H9 (cell line): ENCODE measurements around the gene NCMAP. TPM values are rescaled to one million over a fixed set of nuclear protein-coding genes. Genes with fewer than 3 reads are reported as not detected.

Source experiments
- DNase-seq: peaks from one replicate; pipeline ENCODE4 v3.0.0-alpha.2; 2017
- H2AFZ ChIP-seq: one replicate; pipeline ENCODE4 v1.6.1; 2013; ENCODE audit warnings: mild to moderate bottlenecking, low read length, control low read depth, moderate library complexity
- H2AK5ac ChIP-seq: 2 replicates; pipeline ENCODE4 v1.6.1; 2013; ENCODE audit warnings: low read length, control low read depth, mixed read lengths; ENCODE audit not compliant: insufficient read length
- H2BK120ac ChIP-seq: one replicate; pipeline ENCODE4 v1.6.1; 2013; ENCODE audit warnings: low read depth, mild to moderate bottlenecking, low read length, control low read depth, inconsistent platforms; ENCODE audit not compliant: poor library complexity, severe bottlenecking
- H2BK12ac ChIP-seq: 2 replicates; pipeline ENCODE4 v1.6.1; 2013; ENCODE audit warnings: low read length, control low read depth, mixed read lengths, low read depth; ENCODE audit not compliant: insufficient read length
- H2BK15ac ChIP-seq: 2 replicates; pipeline ENCODE4 v1.6.1; 2013; ENCODE audit warnings: low read depth, low read length, control low read depth
- H2BK20ac ChIP-seq: one replicate; pipeline ENCODE4 v1.6.1; 2013; ENCODE audit warnings: low read depth, mild to moderate bottlenecking, low read length, control low read depth, inconsistent platforms; ENCODE audit not compliant: poor library complexity, severe bottlenecking
- H2BK5ac ChIP-seq: 2 replicates; pipeline ENCODE4 v1.6.1; 2013; ENCODE audit warnings: low read length, control low read depth, mixed read lengths; ENCODE audit not compliant: insufficient read length
- H3K14ac ChIP-seq: 2 replicates; pipeline ENCODE4 v1.6.1; 2013; ENCODE audit warnings: low read length, control low read depth; ENCODE audit not compliant: insufficient read depth
- H3K18ac ChIP-seq: 2 replicates; pipeline ENCODE4 v1.6.1; 2013; ENCODE audit warnings: low read depth, mild to moderate bottlenecking, mixed read lengths, low read length, control low read depth; ENCODE audit not compliant: insufficient read length
- H3K23ac ChIP-seq: 2 replicates; pipeline ENCODE4 v1.6.1; 2013; ENCODE audit warnings: low read length, control low read depth, mixed read lengths, low read depth; ENCODE audit not compliant: insufficient read length
- H3K23me2 ChIP-seq: 2 replicates; pipeline ENCODE4 v1.6.1; 2013; ENCODE audit warnings: low read depth, mild to moderate bottlenecking, mixed read lengths, low read length, control low read depth; ENCODE audit not compliant: insufficient read length, poor library complexity, severe bottlenecking
- H3K27ac ChIP-seq: 2 replicates; pipeline ENCODE4 v1.5.1; 2013; ENCODE audit warnings: low read length, control low read depth, mixed read lengths, low read depth; ENCODE audit not compliant: insufficient read length
- H3K27me3 ChIP-seq: 2 replicates; pipeline ENCODE4 v1.6.1; 2013; ENCODE audit warnings: low read length, control low read depth, inconsistent platforms; ENCODE audit not compliant: insufficient read depth
- H3K4ac ChIP-seq: 2 replicates; pipeline ENCODE4 v1.6.1; 2013; ENCODE audit warnings: low read depth, mild to moderate bottlenecking, control low read depth, inconsistent platforms, low read length, moderate library complexity
- H3K4me1 ChIP-seq: 2 replicates; pipeline ENCODE4 v1.6.1; 2013; ENCODE audit warnings: low read length, control low read depth, inconsistent platforms; ENCODE audit not compliant: insufficient read depth
- H3K4me2 ChIP-seq: 2 replicates; pipeline ENCODE4 v1.6.1; 2013; ENCODE audit warnings: low read length, control low read depth, mixed read lengths; ENCODE audit not compliant: insufficient read length, insufficient read depth
- H3K56ac ChIP-seq: 2 replicates; pipeline ENCODE4 v1.6.1; 2013; ENCODE audit warnings: low read depth, mild to moderate bottlenecking, mixed read lengths, low read length, control low read depth; ENCODE audit not compliant: insufficient read length
- H3K79me1 ChIP-seq: 2 replicates; pipeline ENCODE4 v1.6.1; 2013; ENCODE audit warnings: low read depth, mild to moderate bottlenecking, moderate library complexity, low read length, control low read depth, inconsistent platforms; ENCODE audit not compliant: insufficient read depth, poor library complexity, severe bottlenecking
- H3K79me2 ChIP-seq: 2 replicates; pipeline ENCODE4 v1.6.1; 2013; ENCODE audit warnings: low read length, control low read depth, inconsistent platforms; ENCODE audit not compliant: insufficient read depth
- H3K9ac ChIP-seq: 2 replicates; pipeline ENCODE4 v1.6.1; 2013; ENCODE audit warnings: low read length, control low read depth, mixed read lengths; ENCODE audit not compliant: insufficient read length; ENCODE audit errors: extremely low read depth
- H3K9me3 ChIP-seq: one replicate; pipeline ENCODE4 v1.6.1; 2013; ENCODE audit warnings: low read depth, low read length, inconsistent platforms; ENCODE audit not compliant: control insufficient read depth
- H3T11ph ChIP-seq: one replicate; pipeline ENCODE4 v1.6.1; 2013; ENCODE audit warnings: mild to moderate bottlenecking, low read length, control low read depth, inconsistent platforms
- H4K20me1 ChIP-seq: one replicate; pipeline ENCODE4 v1.6.1; 2013; ENCODE audit not compliant: control insufficient read depth, insufficient read length, insufficient read depth
- H4K5ac ChIP-seq: 2 replicates; pipeline ENCODE4 v1.6.1; 2013; ENCODE audit warnings: low read depth, mild to moderate bottlenecking, mixed read lengths, low read length, control low read depth; ENCODE audit not compliant: insufficient read length
- H4K8ac ChIP-seq: replicated peaks from 2 replicates; pipeline ENCODE4 v1.6.1; 2013; ENCODE audit warnings: low read length, control low read depth, mixed read lengths, low read depth; ENCODE audit not compliant: insufficient read length
- H4K91ac ChIP-seq: 2 replicates; pipeline ENCODE4 v1.6.1; 2013; ENCODE audit warnings: low read depth, mild to moderate bottlenecking, moderate library complexity, mixed read lengths, low read length, control low read depth; ENCODE audit not compliant: insufficient read length
- H3K27ac Mint-ChIP-seq, 3 experiments: 2 replicates in 2 of 3; 3 replicates in 1 of 3; pipeline ENCODE4 v1.8.0; 2020 to 2021; ENCODE audit warnings: mixed read lengths in 3 of 3, mild to moderate bottlenecking in 1 of 3, moderate library complexity in 1 of 3
- H3K27me3 Mint-ChIP-seq: 2 replicates; pipeline ENCODE4 v1.8.0; 2021; ENCODE audit warnings: low read depth, mild to moderate bottlenecking, moderate library complexity, mixed read lengths
- H3K36me3 Mint-ChIP-seq, 3 experiments: 2 replicates in 2 of 3; 3 replicates in 1 of 3; pipeline ENCODE4 v1.8.0; 2020 to 2021; ENCODE audit warnings: low read depth in 3 of 3, mixed read lengths in 3 of 3; ENCODE audit not compliant: insufficient read depth in 1 of 3
- H3K4me1 Mint-ChIP-seq, 2 experiments: 2 replicates each; pipeline ENCODE4 v1.8.0; 2020; ENCODE audit warnings: mixed read lengths in 2 of 2
- H3K4me3 Mint-ChIP-seq, 2 experiments: 2 replicates in 1 of 2; 3 replicates in 1 of 2; pipeline ENCODE4 v1.8.0; 2020 to 2021; ENCODE audit warnings: mild to moderate bottlenecking in 2 of 2, mixed read lengths in 2 of 2, moderate library complexity in 1 of 2
- H3K9me3 Mint-ChIP-seq, 2 experiments: 2 replicates in 1 of 2; 3 replicates in 1 of 2; pipeline ENCODE4 v1.8.0; 2020; ENCODE audit warnings: mild to moderate bottlenecking in 2 of 2, mixed read lengths in 2 of 2, moderate library complexity in 1 of 2
- WGBS: extraction: QIAGEN DNeasy Blood & Tissue Kit; methylation state at CpG from one replicate; pipeline ENCODE4 v1.1.7; 2013; ENCODE audit warnings: missing lambda C conversion rate, low lambda C conversion rate, mixed read lengths; ENCODE audit not compliant: insufficient read length; ENCODE audit errors: extremely low coverage; 5-methylcytosine and 5-hydroxymethylcytosine counted together
- total RNA-seq: library from RNA; stranded (reverse); gene quantifications from 2 replicates; pipeline ENCODE4 v1.2.1, GENCODE V29; 2021
- TF ChIP-seq, protein P1 (sequence below): fragments of 200-600 bp; sonication (generic); conservative IDR thresholded peaks from 3 replicates; pipeline ENCODE4 v1.8.0; 2021; ENCODE audit warnings: antibody characterized with exemption, mild to moderate bottlenecking

The NCMAP gene
- total RNA-seq, 1 experiment from 2014 or later = 0.35 TPM

DNA sequence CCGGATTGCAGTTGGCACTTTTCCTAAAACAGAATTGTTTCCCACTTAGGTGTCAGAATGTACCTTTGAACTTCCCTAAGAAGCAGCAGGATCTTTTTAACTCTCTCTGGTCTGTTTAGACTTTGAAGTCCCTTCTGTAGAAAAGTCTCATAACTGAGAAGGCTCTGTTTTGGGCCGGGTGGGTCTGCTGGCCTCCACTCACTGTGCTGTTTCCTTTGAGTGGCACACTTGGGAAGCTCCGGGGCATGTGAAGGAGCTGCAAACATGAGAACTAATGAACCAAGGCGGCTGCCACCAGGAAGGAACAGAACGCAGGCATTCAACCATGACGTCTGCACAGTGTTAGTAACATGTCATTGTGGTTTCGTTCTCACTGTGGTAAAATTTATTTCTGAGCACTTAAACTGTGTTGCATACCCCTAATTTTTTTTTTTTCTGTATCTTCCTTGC lies 19.5 kb upstream of the NCMAP start:
- peaks cover 23 to 33% of the 10 kb centered on the region in 2 experiments for H3K4me1 Mint-ChIP-seq
- Histone ChIP-seq H3K27me3 (no peaks in the 10 kb centered on the region), H3K56ac (no peak overlapping the region), H2AFZ (no peak overlapping the region), H4K8ac (no peak overlapping the region), H3K14ac (no peak overlapping the region), H3K79me2 (no peaks in the 10 kb centered on the region), H3T11ph (no peak overlapping the region), H2BK5ac (no peak overlapping the region), H2AK5ac (no peak overlapping the region), H3K18ac (no peak overlapping the region), H2BK15ac (no peak overlapping the region), H4K91ac (no peak overlapping the region), H3K79me1 (no peaks in the 10 kb centered on the region), H3K9me3 (no peaks in the 10 kb centered on the region), H4K5ac (no peak overlapping the region), H2BK12ac (no peak overlapping the region), H3K23ac (no peak overlapping the region), H2BK120ac (no peak overlapping the region), H3K4ac (no peak overlapping the region), H3K27ac (no peak overlapping the region), H3K9ac (no peak overlapping the region), H2BK20ac (no peak overlapping the region), H4K20me1 (no peaks in the 10 kb centered on the region), H3K4me2 (no peak overlapping the region), H3K4me1 (no peaks in the 10 kb centered on the region; the same call in 1 of the 2 replicates), H3K23me2 (no peaks in the 10 kb centered on the region)
- no peak for DNase-seq
- H3K9me3 Mint-ChIP-seq = no peaks in the 10 kb centered on the region; a peak in 1 of 5 replicates
- peaks cover 4 to 46% (median 15%) of the 10 kb centered on the region in 3 experiments; a peak in 6 of 7 replicates for H3K36me3 Mint-ChIP-seq
- TF ChIP-seq, protein P1, sequence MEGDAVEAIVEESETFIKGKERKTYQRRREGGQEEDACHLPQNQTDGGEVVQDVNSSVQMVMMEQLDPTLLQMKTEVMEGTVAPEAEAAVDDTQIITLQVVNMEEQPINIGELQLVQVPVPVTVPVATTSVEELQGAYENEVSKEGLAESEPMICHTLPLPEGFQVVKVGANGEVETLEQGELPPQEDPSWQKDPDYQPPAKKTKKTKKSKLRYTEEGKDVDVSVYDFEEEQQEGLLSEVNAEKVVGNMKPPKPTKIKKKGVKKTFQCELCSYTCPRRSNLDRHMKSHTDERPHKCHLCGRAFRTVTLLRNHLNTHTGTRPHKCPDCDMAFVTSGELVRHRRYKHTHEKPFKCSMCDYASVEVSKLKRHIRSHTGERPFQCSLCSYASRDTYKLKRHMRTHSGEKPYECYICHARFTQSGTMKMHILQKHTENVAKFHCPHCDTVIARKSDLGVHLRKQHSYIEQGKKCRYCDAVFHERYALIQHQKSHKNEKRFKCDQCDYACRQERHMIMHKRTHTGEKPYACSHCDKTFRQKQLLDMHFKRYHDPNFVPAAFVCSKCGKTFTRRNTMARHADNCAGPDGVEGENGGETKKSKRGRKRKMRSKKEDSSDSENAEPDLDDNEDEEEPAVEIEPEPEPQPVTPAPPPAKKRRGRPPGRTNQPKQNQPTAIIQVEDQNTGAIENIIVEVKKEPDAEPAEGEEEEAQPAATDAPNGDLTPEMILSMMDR = no peak
- H3K27me3 Mint-ChIP-seq = no peaks in the 10 kb centered on the region
- no CpG with 5 or more reads among the region's 7 CpGs for WGBS
- H3K4me3 Mint-ChIP-seq = no peak overlapping the region
- H3K27ac Mint-ChIP-seq = peak overlapping the region; percentile 46 to 73 (median 69); a peak in 4 of 7 replicates
